WTC11 (cell line): ENCODE measurements around the gene DAAM2. TPM values are rescaled to one million over a fixed set of nuclear protein-coding genes. Genes with fewer than 3 reads are reported as not detected.

ENCODE experiments used
- ATAC-seq: fragments of 200-7000 bp; cut with Tn5 transposase; 2 replicates; pipeline ENCODE4 v1.10.0; 2021; ENCODE audit warnings: mild to moderate bottlenecking, moderate library complexity
- CTCF ChIA-PET: fragments of 300-600 bp; sonication (Branson Sonifier 250); formaldehyde crosslinking; loops from one replicate; lab custom pipeline; 2021; ENCODE audit warnings: antibody characterized with exemption; lab: Charles Lee
- POLR2A ChIA-PET: fragments of 350-600 bp; sonication (Branson Sonifier 250); formaldehyde crosslinking; loops from one replicate; lab custom pipeline; 2021; ENCODE audit warnings: antibody characterized with exemption; lab: Charles Lee
- DNase-seq: peaks from one replicate; pipeline ENCODE4 v3.0.0; 2021; ENCODE audit warnings: low spot score
- H3K27ac Mint-ChIP-seq: 2 replicates; pipeline ENCODE4 v1.8.0; 2021; ENCODE audit warnings: mixed read lengths
- H3K27me3 Mint-ChIP-seq: 2 replicates; pipeline ENCODE4 v1.8.0; 2021; ENCODE audit warnings: low read depth, mild to moderate bottlenecking, moderate library complexity, mixed read lengths
- H3K36me3 Mint-ChIP-seq: 2 replicates; pipeline ENCODE4 v1.8.0; 2021; ENCODE audit warnings: mixed read lengths
- H3K4me1 Mint-ChIP-seq: 2 replicates; pipeline ENCODE4 v1.8.0; 2022; ENCODE audit warnings: mixed read lengths
- H3K4me3 Mint-ChIP-seq: 2 replicates; pipeline ENCODE4 v1.8.0; 2021; ENCODE audit warnings: mild to moderate bottlenecking, moderate library complexity, mixed read lengths
- H3K9me3 Mint-ChIP-seq: 2 replicates; pipeline ENCODE4 v1.8.0; 2021; ENCODE audit warnings: mixed read lengths
- CDX4 ChIP-seq: fragments of 250-450 bp; sonication (Bioruptor Pico); IDR thresholded peaks from 2 replicates; pipeline ENCODE4 v1.9.0; 2021; ENCODE audit warnings: moderate library complexity, mild to moderate bottlenecking, inconsistent platforms, borderline replicate concordance
- FOXP1 ChIP-seq: sonication (generic); formaldehyde crosslinking; IDR thresholded peaks from 2 replicates; pipeline ENCODE4 v1.8.0; 2022; ENCODE audit warnings: missing genetic modification reagents, mild to moderate bottlenecking, moderate library complexity, borderline replicate concordance
- NFATC4 ChIP-seq: fragments of 250-450 bp; sonication (Bioruptor Pico); IDR thresholded peaks from 2 replicates; pipeline ENCODE4 v1.9.0; 2021; ENCODE audit warnings: mild to moderate bottlenecking
- NFYB ChIP-seq: sonication (generic); formaldehyde crosslinking; conservative IDR thresholded peaks from 2 replicates; pipeline ENCODE4 v1.8.0; 2022; ENCODE audit warnings: low read depth, missing genetic modification reagents
- USF2 ChIP-seq: sonication (generic); formaldehyde crosslinking; IDR thresholded peaks from 2 replicates; pipeline ENCODE4 v1.8.1; 2023; ENCODE audit warnings: mild to moderate bottlenecking, missing genetic modification reagents, moderate library complexity
- ZMAT4 ChIP-seq: fragments of 250-450 bp; sonication (Bioruptor Pico); IDR thresholded peaks from 2 replicates; pipeline ENCODE4 v1.9.0; 2021; ENCODE audit warnings: mild to moderate bottlenecking
- total RNA-seq: library from RNA; stranded (reverse); gene quantifications from 3 replicates; pipeline ENCODE4 v1.2.3, GENCODE V29; 2021
- TF ChIP-seq, protein P1 (sequence below): sonication (generic); formaldehyde crosslinking; IDR thresholded peaks from 2 replicates; pipeline ENCODE4 v1.8.0; 2022; ENCODE audit warnings: missing genetic modification reagents
- TF ChIP-seq, protein P2 (sequence below): fragments of 200-600 bp; IDR thresholded peaks from 2 replicates; pipeline ENCODE4 v1.8.0; 2022; ENCODE audit warnings: antibody characterized with exemption

Gene DAAM2
- total RNA-seq, 1 experiment from 2014 or later = 2.0 TPM

DNA sequence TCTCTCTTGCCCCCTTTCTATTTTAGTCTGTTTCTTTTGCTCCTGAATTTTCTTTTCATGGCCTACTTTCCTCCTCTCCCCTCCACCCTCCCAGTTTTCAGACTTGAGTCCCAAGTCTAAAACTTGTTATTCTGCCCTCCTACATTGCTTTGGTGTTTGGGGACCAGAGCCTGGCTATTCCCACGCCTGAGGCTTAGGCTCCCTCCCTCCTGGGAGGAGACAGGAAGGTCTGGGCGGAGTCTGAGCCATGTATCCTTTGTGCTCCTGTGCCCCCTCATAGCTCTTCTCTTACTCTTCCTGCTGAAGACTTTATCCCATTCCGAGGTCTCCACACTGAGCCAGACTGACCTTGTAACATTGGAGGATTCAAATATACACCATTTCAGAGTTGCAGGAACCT lies 69.5 kb downstream of the DAAM2 start (continued):
- TF ChIP-seq, protein P1, sequence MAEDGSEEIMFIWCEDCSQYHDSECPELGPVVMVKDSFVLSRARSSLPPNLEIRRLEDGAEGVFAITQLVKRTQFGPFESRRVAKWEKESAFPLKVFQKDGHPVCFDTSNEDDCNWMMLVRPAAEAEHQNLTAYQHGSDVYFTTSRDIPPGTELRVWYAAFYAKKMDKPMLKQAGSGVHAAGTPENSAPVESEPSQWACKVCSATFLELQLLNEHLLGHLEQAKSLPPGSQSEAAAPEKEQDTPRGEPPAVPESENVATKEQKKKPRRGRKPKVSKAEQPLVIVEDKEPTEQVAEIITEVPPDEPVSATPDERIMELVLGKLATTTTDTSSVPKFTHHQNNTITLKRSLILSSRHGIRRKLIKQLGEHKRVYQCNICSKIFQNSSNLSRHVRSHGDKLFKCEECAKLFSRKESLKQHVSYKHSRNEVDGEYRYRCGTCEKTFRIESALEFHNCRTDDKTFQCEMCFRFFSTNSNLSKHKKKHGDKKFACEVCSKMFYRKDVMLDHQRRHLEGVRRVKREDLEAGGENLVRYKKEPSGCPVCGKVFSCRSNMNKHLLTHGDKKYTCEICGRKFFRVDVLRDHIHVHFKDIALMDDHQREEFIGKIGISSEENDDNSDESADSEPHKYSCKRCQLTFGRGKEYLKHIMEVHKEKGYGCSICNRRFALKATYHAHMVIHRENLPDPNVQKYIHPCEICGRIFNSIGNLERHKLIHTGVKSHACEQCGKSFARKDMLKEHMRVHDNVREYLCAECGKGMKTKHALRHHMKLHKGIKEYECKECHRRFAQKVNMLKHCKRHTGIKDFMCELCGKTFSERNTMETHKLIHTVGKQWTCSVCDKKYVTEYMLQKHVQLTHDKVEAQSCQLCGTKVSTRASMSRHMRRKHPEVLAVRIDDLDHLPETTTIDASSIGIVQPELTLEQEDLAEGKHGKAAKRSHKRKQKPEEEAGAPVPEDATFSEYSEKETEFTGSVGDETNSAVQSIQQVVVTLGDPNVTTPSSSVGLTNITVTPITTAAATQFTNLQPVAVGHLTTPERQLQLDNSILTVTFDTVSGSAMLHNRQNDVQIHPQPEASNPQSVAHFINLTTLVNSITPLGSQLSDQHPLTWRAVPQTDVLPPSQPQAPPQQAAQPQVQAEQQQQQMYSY (CRISPR knock-in tag) = no peak
- TF ChIP-seq CDX4 (CRISPR knock-in tag) = no peak
- TF ChIP-seq NFATC4 (CRISPR knock-in tag) = no peak
- no peak for TF ChIP-seq ZMAT4 (CRISPR knock-in tag)
- TF ChIP-seq, all 79 proteins: peak for 0

DNA sequence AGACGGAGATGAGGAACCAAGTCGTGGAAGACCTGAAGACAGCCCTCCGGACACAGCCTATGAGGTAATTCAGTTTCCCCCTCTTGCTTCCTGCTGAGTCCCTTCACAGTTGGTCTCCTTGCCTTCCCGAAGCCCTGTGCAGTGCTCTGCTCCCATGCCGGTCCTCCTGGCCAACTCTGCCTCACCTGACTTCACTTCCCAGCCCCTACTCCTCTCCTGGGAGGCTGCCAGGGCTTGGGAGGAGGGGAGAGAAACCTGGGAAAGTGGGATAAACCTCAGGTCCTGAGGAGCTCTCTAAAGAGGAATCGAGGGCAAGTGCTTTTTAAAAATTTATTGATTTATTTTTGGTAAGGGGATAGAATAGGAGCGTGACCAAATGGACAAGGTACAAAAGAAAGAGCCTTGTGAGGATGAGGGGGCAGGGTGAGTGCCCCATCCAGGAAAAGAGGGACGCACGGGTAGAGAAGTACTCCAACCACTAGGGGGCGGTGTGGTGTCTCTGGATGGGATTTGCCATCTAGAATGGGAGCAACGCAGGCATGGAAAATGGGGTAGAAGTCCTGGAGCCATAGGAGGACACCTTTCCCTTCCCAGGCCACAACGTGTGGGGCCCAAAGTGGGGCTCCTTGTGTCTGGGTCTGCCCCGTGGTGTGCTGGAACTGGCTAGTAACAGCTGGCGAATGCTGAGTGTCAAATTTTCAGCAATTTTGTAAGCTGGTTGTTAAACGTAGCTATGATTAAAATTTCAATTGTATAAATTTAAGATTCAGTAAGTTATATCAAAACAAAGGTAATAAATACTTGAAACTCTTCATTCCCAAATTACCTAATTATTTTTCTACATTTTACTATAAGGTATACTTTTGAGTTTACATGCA lies 73.1 kb downstream of the DAAM2 start:
- Mint-ChIP-seq H3K4me3 (no peak overlapping the region), H3K27me3 (no peaks in the 10 kb centered on the region; the same call in 1 of the 2 replicates), H3K27ac (no peak overlapping the region), H3K9me3 (no peaks in the 10 kb centered on the region), H3K4me1 (peaks cover 41% of the 10 kb centered on the region), H3K36me3 (no peaks in the 10 kb centered on the region)
- CTCF ChIA-PET = interaction anchor here (0.6 to 4.2 kb wide), 20 partner anchors 9 to 503 kb away, joined by 3 to 21 read pairs (median 4); partner anchors contain the start of genes DAAM2, KIF6 and MOCS1
- TF ChIP-seq, protein P2, sequence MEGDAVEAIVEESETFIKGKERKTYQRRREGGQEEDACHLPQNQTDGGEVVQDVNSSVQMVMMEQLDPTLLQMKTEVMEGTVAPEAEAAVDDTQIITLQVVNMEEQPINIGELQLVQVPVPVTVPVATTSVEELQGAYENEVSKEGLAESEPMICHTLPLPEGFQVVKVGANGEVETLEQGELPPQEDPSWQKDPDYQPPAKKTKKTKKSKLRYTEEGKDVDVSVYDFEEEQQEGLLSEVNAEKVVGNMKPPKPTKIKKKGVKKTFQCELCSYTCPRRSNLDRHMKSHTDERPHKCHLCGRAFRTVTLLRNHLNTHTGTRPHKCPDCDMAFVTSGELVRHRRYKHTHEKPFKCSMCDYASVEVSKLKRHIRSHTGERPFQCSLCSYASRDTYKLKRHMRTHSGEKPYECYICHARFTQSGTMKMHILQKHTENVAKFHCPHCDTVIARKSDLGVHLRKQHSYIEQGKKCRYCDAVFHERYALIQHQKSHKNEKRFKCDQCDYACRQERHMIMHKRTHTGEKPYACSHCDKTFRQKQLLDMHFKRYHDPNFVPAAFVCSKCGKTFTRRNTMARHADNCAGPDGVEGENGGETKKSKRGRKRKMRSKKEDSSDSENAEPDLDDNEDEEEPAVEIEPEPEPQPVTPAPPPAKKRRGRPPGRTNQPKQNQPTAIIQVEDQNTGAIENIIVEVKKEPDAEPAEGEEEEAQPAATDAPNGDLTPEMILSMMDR = peak; percentile 93
- no peak for TF ChIP-seq FOXP1 (CRISPR knock-in tag)
- ATAC-seq (peak; percentile 71), DNase-seq (peak; percentile 94)
- POLR2A ChIA-PET = no interaction called here

DNA sequence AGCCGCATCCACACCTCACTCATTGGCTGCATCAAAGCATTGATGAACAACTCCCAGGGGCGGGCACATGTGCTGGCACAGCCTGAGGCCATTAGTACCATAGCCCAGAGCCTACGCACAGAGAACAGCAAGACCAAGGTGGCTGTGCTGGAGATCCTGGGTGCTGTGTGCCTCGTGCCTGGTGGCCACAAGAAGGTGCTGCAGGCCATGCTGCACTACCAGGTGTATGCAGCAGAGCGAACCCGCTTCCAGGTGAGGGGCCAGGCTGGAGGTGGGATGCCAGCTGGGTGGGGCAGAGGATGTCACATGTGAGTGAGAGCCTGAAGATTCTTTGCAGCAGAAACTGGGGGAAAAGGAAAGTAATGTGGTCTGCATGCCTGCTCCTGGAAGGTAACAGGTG lies 75.4 kb downstream of the DAAM2 start:
- DNase-seq = peak; percentile 52
- H3K36me3 Mint-ChIP-seq = no peaks in the 10 kb centered on the region
- ChIA-PET CTCF (interaction anchor here (0.9 to 4.2 kb wide), 11 partner anchors 12 to 490 kb away, joined by 3 to 21 read pairs (median 3); partner anchors contain the start of gene DAAM2), POLR2A (no interaction called here)
- H3K4me3 Mint-ChIP-seq = no peak overlapping the region
- H3K27ac Mint-ChIP-seq = no peak overlapping the region
- peaks cover 29% of the 10 kb centered on the region for H3K4me1 Mint-ChIP-seq
- no peaks in the 10 kb centered on the region; the same call in 1 of the 2 replicates for H3K27me3 Mint-ChIP-seq
- ATAC-seq = peak; percentile 89
- no peaks in the 10 kb centered on the region for H3K9me3 Mint-ChIP-seq
- TF ChIP-seq NFYB (CRISPR knock-in tag) (no peak), USF2 (CRISPR knock-in tag) (0 out of 2 replicates have a peak, but pooled peaks have one; percentile 14)
- TF ChIP-seq, protein P2 = 0 out of 2 replicates have a peak, but pooled peaks have one; percentile 18
